Bone marrow (tissue), 2 donors: ENCODE results near the gene FAU.

ENCODE experiments used
- DNase-seq, 2 donors: peaks; one replicate each; lab custom pipeline; 2025; lab: John Stamatoyannopoulos, UW

The FAU gene

GRCh38 chr11:65078151-65078550 lies 43.8 kb downstream of the FAU start:
- DNase-seq, result peak in 1 of 2 donors; percentile 24

DNA sequence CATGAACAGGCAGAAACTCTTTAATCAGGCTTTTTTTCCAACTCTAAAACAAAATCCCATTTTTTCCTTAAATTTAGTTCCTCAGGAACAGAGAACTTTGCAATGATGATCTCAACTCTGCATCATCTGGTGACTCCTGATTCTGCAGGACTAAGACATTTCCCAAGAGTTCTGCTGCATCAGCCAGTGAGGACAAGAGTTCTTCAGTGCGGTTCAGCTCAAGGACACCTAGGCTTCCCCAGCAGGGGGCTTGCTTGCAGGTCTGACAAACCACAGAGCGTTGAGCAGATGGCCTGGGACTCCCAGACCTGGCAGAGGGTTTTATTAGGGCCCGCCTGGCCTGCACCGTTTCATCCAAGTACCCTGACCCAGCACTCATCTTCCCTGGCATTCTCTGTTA lies 44.5 kb downstream of the FAU start:
- no peak for DNase-seq

DNA sequence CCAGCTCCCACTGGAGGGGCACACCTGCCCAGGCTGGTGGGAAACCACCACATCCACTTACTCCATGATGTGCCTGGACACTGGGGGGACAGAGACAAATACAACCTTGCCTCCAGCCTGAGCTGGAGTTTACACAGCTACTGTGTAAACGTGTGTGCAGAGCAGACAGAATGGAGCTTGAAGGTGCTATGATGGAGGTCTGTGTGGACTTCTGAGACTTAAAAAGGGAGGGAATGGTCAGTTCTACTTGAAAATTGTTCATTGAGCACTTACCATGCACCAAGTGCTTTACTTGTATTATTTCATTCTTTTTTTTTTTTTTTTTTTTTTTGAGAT lies 49.3 kb downstream of the FAU start:
- no peak for DNase-seq

- DNase-seq, result no peak
Observed at GRCh38 chr11:65071907-65072630, 49.9 kb downstream of the FAU start.
